ENCODE measurements around the gene TFEB.

Gene TFEB

GRCh38 chr6:41674231-41675000 lies 61.0 kb downstream of the TFEB start:
- DNase-seq (ENCODE audit: low read depth): no peak

GRCh38 chr6:41673704-41674000 lies 61.8 kb downstream of the TFEB start:
- no peak for DNase-seq (ENCODE audit: low read depth)

DNA sequence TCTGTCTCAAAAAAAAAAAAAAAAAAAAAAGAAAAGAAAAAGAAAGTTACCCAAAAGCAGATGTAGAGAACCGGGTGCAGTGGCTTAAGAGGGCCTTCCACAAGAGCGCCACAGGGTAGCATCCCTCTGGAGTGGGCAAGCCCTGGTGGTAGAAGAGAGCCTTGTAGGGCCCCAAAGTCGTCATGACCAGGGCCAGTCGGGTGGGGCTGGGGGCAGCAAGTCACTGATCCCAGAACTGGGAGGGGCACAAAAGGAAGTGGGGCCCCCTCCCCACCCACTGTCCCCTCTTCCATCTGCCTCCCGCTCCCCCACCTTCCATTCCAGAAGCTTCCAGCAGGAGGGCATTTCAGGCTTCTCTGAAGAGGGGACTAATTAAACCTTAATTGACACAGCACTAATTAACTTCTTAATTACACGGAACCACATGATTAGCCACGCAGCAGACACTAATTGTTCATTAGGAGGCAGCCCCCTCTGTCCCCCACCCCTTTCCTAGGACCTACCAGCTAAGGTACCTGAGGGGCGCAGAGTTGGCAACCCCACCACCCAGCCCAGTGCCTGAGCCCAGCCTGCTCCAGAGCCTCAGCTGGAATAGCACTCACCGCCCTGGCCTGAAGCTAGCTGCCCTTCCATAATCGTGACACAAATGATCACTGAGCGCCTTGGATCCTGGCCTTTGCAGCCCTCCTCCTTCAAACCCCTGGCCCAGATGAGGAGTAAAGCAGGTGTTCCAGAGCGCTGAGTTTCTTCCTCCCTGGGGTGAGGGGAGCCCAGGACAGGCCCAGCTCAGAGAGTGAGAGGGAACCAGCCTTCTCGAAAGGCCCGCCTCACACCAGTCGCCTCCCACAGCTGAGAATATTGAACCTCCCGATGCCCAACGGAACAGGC lies 62.3 kb downstream of the TFEB start:
- DNase-seq (ENCODE audit: low read depth): no peak

GRCh38 chr6:41672016-41672415 lies 63.4 kb downstream of the TFEB start:
- no peak for DNase-seq (ENCODE audit: low read depth)

GRCh38 chr6:41671376-41671775 lies 64.0 kb downstream of the TFEB start:
- no peak for DNase-seq (ENCODE audit: low read depth)

DNA sequence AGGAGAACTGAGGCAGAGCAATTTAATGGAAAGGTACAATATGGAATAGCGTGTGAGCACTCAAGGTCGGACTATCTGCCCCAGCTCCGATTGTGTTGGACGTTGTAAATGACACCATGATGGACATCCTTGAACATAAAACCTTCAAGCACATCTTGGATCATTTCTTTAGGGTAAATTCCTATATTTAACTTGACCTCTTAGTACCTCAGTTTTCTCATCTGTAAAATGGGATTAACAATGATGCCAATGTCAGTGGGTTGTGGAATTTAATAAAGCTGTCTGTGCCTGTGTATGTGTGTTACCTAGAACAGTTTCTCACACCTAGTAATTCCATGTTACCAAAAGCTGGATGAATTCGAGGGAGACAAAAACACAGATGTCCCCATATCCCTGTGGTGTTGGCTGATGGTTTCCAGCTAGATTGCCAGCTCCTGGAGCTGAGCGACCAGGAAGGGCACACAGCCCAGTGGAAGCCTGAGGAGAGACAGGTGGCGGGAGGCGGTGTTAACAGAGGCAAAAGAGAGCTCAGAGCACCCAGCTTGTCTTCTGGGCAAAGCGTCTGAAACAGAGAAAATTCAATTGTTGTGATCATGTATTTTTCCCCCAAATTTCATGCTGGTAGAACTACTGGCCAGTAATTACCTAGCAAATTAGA lies 64.6 kb downstream of the TFEB start:
- DNase-seq (ENCODE audit: low read depth): no peak

DNA sequence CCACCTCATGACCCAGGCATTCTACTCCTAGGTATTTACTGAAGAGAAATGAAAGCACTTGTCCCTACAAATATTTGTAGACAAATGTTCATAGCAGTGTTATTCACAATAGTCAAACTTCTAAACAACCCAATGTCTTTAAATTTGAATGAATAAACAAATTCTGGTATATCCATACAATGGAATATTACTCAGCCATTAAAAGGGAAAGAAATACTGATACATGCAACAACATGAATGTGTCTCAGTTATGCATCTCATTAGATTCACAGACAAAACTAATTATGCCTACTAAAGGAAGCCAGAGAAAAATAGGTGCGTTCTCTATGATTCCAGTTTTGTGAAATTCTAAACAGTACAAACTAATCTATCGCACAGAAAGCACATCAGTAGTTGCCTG lies 66.4 kb downstream of the TFEB start:
- no peak for DNase-seq (ENCODE audit: low read depth)

GRCh38 chr6:41667195-41667594 lies 68.2 kb downstream of the TFEB start:
- DNase-seq (ENCODE audit: low read depth): no peak

GRCh38 chr6:41664271-41664670 lies 71.1 kb downstream of the TFEB start:
- no peak for DNase-seq (ENCODE audit: low read depth)

- no peak for DNase-seq (ENCODE audit: low read depth)
Measured at GRCh38 chr6:41663568-41663967, 71.8 kb downstream of the TFEB start.

DNA sequence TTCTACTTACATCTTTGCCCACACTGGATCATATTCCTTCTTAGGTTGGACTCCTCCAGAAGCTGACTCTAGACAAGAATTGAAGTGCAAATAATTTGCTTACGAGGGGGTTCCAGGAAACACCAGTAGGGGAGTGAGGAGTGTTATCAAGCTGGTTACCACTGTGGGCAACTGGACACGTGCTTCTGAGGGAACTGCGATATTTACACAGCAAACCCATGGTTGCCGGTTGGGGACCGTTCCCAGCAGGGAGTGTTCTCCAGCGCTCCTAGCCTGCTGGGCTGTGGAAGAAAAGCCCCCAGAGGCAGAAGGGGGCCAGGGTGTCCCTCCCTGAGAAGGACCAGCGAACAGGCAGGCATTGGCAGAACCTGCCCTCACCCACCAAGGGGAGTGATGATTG lies 75.5 kb downstream of the TFEB start:
- no peak for DNase-seq (ENCODE audit: low read depth)

DNA sequence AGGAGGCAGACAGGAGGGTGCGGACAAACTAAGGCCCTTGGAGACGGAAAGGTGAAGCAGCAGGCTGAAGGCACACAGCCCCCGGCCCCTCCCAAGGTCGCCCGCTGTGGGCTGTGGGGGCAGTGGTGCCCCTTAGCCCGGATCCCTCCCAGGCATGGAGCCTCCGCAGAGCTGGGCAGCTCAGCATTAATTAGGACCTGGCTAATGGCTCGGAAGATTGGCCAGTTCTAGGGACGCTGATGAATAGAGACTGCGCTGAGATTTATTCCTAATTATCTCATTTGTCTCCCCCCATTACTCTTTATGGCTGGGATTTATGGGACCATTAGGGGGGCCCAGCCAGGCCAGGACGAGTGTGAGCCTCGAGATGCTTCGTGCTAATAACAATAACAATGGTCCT lies 76.8 kb downstream of the TFEB start:
- no peak for DNase-seq (ENCODE audit: low read depth)

DNA sequence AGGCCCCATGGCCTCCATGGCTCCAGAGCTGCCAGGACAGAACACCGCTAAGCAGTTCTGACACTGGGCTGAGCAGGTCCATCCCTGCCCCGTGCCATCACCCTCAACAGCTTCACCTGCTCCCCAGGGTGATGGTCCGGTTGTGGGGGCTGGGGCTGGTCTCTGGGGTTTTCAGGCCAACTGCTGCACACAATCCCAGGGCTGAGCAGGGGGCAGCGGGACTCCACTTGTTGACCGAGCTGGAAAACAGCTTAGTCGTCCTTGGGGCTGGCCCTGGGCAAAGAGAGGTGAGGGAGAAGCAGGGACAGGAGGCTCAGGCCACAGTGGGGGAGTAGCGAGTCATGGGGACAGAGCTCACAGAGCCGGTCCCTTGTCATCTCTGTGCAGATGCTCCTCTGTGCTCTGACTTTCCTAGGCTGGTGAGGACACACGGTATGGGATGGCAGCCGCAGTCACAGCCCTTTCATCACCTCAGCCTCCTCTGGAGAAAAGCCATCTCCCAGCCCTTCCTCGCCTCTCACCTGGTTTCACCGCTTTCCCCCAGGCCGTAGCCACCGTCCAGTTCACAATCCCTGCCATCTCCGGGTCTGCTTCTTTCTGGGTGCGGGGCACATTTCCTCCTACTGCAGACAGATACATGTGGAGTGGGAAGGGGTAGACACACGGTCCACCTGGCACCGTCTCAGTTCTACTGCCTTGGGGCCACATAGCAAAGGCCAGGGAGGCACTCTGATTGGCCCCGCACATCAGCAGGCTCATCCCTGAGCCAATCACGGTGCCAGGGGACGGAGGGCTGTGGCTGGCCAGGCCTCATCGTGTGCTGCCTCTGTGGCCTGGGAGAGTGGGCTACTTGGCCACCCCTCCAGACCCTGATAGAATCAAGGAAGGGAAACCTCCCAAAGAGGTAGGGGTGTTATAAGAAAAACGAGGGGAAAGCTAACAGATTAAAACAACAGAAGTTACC lies 78.0 kb downstream of the TFEB start:
- DNase-seq (ENCODE audit: low read depth): no peak

- no peak for DNase-seq (ENCODE audit: low read depth)
Measured at GRCh38 chr6:41656002-41656691, 79.3 kb downstream of the TFEB start.

DNA sequence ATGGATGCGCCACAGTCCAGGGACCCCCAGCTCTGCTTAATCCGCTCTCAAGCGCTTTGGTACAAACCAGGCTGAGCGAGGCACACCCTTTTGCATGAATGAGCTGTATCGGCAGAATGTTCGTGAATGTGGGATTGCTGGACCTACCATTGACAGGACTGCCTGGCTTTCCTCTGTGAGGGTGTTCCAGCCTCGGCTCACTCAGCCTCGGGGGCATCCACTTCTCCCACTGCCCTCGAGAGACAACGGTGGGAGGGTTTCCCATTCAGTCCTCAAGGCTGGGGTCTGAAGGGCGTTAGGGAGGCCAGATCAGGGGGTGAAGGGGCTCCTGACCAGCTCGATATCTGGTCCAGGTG lies 79.8 kb downstream of the TFEB start:
- no peak for DNase-seq (ENCODE audit: low read depth)

DNA sequence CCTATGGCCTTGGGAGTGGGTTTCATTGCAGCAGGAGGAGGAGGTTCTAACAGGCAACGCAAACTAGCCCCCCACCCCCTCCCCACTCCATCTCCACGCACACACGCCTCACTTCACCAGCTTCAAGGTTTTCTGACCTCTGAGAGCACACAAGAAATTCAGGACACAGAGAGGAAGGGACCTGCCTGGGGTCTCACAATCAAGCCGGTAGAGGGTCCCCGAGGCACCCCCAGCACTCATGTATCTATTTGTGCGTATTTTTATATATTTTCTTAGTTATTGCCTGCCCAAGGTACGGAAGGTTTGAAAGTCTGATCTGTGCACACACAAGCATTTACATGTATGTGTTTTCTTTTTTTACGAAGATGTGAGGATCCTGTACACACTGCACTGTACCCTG lies 80.2 kb downstream of the TFEB start:
- no peak for DNase-seq (ENCODE audit: low read depth)

DNA sequence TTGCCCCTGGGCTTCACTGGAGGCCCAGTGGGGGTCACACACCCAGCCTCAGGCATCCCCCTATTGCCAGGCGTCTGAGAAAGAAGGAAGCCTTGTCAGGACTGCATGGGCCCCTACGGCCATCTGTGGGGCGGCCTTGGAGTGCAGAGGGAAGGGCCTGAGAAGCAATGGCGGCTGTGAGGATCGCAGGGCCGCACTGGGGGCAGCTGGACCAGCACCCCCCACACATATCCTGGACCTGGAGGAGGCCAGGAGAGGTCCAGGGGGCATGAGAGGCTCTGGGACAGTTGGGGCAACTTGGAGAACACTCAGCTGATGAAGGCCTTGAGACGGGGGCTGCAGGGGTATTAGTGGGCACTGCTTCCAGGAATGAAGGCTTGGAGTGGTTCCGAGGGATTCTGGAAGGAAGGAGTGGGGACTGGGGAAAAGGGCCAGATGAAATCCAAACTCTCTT lies 80.7 kb downstream of the TFEB start:
- no peak for DNase-seq (ENCODE audit: low read depth)

DNA sequence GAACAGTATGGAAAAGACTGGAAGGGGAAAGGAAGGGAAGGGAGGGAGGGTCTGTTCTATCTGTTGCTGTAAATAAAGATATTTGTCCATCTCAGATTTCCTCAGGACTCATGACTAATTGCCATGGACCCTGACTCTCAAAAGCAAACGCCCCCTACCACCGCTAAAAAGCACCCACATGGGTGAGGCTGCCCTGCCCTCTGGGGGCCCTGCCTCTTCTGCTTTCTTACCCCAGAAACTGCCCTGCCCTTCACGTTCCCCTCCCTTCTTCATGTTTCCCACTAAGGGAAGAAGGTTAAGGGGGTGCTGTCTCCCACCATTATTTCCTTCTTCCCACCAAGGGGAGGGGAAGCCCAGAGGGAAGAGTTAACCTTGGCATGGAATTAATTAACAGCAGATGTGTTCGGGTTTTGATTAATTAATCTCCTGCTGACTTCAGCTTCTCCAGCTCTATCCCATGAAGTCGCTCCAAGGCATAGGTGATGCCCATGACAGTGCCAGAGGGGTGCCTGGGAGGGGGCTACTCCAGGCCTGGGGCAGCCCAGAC lies 81.2 kb downstream of the TFEB start:
- DNase-seq (ENCODE audit: low read depth): no peak

GRCh38 chr6:41653691-41654090 lies 81.7 kb downstream of the TFEB start:
- DNase-seq (ENCODE audit: low read depth): no peak

GRCh38 chr6:41652866-41653652 lies 82.3 kb downstream of the TFEB start:
- peak; percentile 46 for DNase-seq (ENCODE audit: low read depth)

Data from ELR (cell line).